ENCODE results near the gene MARVELD3. TPM values are rescaled to one million over a fixed set of nuclear protein-coding genes. Genes with fewer than 3 reads are reported as not detected.
"Not testable (repeated sequence)": the region's sequence is repeated elsewhere in the genome, so short reads cannot be mapped to it uniquely, and the experiment has no call there.

The MARVELD3 gene
- total RNA-seq, 1 donor from 2014 or later, result 0.24 TPM

DNA sequence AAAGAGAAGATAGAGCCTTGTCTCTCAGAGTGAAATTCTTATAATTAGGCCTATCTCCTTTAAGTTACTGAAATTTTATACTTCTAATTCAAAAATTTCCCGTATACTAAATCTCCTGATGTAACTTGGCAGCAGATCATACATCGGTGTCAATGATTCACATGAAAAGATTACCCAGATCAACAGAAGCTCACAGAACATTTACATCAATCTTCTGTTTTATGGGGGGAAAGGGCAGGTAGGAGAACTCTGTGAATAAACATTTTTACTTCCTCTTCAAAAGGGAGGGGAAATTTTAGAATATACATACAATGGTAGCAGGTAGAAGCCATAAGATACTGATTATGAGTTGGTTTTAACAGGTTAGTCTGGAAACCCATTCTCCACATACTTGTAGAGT, 55.4 kb downstream of the MARVELD3 start:
- no peaks in the 10 kb centered on the region for H3K4me1 Mint-ChIP-seq (ENCODE audit: unreplicated experiment)
- peaks cover 59% of the 10 kb centered on the region for H3K36me3 Mint-ChIP-seq (ENCODE audit: unreplicated experiment)
- H3K9me3 Mint-ChIP-seq (ENCODE audit: unreplicated experiment), result no peaks in the 10 kb centered on the region
- H3K27ac Mint-ChIP-seq (ENCODE audit: unreplicated experiment), result no peak overlapping the region
- H3K4me3 Mint-ChIP-seq (ENCODE audit: unreplicated experiment), result no peak overlapping the region
- DNase-seq (ENCODE audit: extremely low spot score, unreplicated experiment), result no peak
- TF ChIP-seq, protein P1, sequence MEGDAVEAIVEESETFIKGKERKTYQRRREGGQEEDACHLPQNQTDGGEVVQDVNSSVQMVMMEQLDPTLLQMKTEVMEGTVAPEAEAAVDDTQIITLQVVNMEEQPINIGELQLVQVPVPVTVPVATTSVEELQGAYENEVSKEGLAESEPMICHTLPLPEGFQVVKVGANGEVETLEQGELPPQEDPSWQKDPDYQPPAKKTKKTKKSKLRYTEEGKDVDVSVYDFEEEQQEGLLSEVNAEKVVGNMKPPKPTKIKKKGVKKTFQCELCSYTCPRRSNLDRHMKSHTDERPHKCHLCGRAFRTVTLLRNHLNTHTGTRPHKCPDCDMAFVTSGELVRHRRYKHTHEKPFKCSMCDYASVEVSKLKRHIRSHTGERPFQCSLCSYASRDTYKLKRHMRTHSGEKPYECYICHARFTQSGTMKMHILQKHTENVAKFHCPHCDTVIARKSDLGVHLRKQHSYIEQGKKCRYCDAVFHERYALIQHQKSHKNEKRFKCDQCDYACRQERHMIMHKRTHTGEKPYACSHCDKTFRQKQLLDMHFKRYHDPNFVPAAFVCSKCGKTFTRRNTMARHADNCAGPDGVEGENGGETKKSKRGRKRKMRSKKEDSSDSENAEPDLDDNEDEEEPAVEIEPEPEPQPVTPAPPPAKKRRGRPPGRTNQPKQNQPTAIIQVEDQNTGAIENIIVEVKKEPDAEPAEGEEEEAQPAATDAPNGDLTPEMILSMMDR (IDR thresholded peaks at IDR 0.05), result no peak
- H3K27me3 Mint-ChIP-seq (ENCODE audit: unreplicated experiment), result no peaks in the 10 kb centered on the region

DNA sequence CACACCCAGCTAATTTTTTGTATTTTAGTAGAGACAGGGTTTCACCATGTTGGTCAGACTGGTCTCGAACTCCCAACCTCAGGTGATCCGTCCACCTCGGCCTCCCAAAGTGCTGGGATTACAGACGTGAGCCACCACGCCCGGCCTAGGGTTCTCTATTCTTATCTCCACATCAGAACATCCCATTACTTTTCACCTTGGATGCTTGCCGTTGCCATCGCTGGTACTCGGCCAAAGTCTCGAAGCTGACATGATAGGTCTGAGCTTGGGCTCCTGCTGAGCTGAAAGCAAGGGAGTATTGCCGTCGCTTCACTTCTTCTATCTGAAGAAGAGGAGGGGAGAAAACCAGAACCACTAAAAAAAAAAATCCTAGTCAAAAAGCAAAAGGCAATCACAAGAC, 58.3 kb downstream of the MARVELD3 start:
- not testable (repeated sequence) for H3K27me3 Mint-ChIP-seq (ENCODE audit: unreplicated experiment); H3K4me3 Mint-ChIP-seq (ENCODE audit: unreplicated experiment); H3K27ac Mint-ChIP-seq (ENCODE audit: unreplicated experiment)

More for the DNA sequence above, 58.3 kb downstream of the MARVELD3 start:
- peaks cover 59% of the 10 kb centered on the region for H3K36me3 Mint-ChIP-seq (ENCODE audit: unreplicated experiment)
- H3K4me1 Mint-ChIP-seq (ENCODE audit: unreplicated experiment); DNase-seq (ENCODE audit: extremely low spot score, unreplicated experiment); H3K9me3 Mint-ChIP-seq (ENCODE audit: unreplicated experiment): not testable (repeated sequence)

Other genes with a start within 250 kb of the MARVELD3 start
- not detected in 2 replicates for gene TLE7, start 184.1 kb upstream of the MARVELD3 start, total RNA-seq
- 7.6 and 10.5 TPM in 2 replicates for gene ZNF23, start 163.9 kb upstream of the MARVELD3 start, total RNA-seq
- 5.8 and 6.5 TPM in 2 replicates for gene ZNF19, start 136.9 kb upstream of the MARVELD3 start, total RNA-seq
- gene CHST4, start 99.8 kb upstream of the MARVELD3 start, total RNA-seq, result not detected in 2 replicates
- not detected in 2 replicates for gene TAT, start 49.1 kb upstream of the MARVELD3 start, total RNA-seq
- 12.9 and 13.0 TPM in 2 replicates for gene PHLPP2, start 98.5 kb downstream of the MARVELD3 start, total RNA-seq
- 72.7 and 73.0 TPM in 2 replicates for gene AP1G1, start 182.7 kb downstream of the MARVELD3 start, total RNA-seq
- gene ATXN1L, start 219.8 kb downstream of the MARVELD3 start, total RNA-seq, result 30.9 and 32.4 TPM in 2 replicates

Data from osteocyte (in vitro differentiated cells).